GM12878 (cell line): ENCODE data around the gene SLC28A1. TPM values are rescaled to one million over a fixed set of nuclear protein-coding genes. Genes with fewer than 3 reads are reported as not detected.

Experiments
- ATAC-seq: fragments of 200-7000 bp; cut with Tn5 transposase; 3 replicates; pipeline ENCODE4 v1.9.1; 2020; ENCODE audit warnings: mild to moderate bottlenecking, moderate library complexity
- BruUV-seq: library from RNA; stranded (reverse); fragments of 400-500 nt; replicated peaks from 2 replicates; lab custom pipeline; 2021; lab: Mats Ljungman, UMichigan
- CTCF ChIA-PET: fragments of 300-600 bp; sonication (Branson Sonifier 250); formaldehyde crosslinking; extraction: SDS; loops from one replicate; lab custom pipeline; 2021; ENCODE audit warnings: inconsistent platforms; lab: Yijun Ruan, JAX
- POLR2A ChIA-PET: fragments of 350-600 bp; formaldehyde crosslinking; extraction: SDS; loops from one replicate; lab custom pipeline; 2021; ENCODE audit warnings: inconsistent platforms; lab: Charles Lee
- RAD21 ChIA-PET: fragments of 300-600 bp; sonication (Branson Sonifier 250); formaldehyde crosslinking; loops from one replicate; lab custom pipeline; 2023; ENCODE audit warnings: antibody characterized with exemption; ENCODE audit not compliant: unreplicated experiment; lab: Charles Lee
- SMC1A ChIA-PET: fragments of 300-600 bp; sonication (Branson Sonifier 250); formaldehyde crosslinking; loops from one replicate; lab custom pipeline; 2023; ENCODE audit not compliant: unreplicated experiment, uncharacterized antibody; lab: Charles Lee
- DNase-seq: peaks from one replicate; pipeline ENCODE4 v3.0.0-alpha.2; 2011; ENCODE audit warnings: low read depth, low spot score
- FAIRE-seq: peaks from 3 replicates; lab custom pipeline; 2011; peaks lifted over from hg19 to GRCh38; lab: Jason Lieb, UNC
- H2AFZ ChIP-seq: 2 replicates; pipeline ENCODE4 v1.6.0; 2011; ENCODE audit warnings: low read depth, low read length, control low read depth; ENCODE audit not compliant: control insufficient read depth
- H3K27ac ChIP-seq: 2 replicates; pipeline ENCODE4 v1.5.1; 2011; ENCODE audit warnings: control low read depth; ENCODE audit not compliant: control insufficient read depth, insufficient read depth
- H3K27me3 ChIP-seq, 2 experiments: replicated peaks in 1 of 2; 2 replicates each; pipeline versions ENCODE4 v1.6.0 to v1.6.1; 2011; ENCODE audit warnings: low read length in 1 of 2; ENCODE audit not compliant: control insufficient read depth in 2 of 2, insufficient read depth in 2 of 2
- H3K36me3 ChIP-seq, 2 experiments: 2 replicates each; pipeline ENCODE4 v1.5.1; 2011; ENCODE audit warnings: low read length in 1 of 2; ENCODE audit not compliant: control insufficient read depth in 2 of 2, insufficient read depth in 2 of 2
- H3K4me1 ChIP-seq: 2 replicates; pipeline ENCODE4 v1.6.1; 2011; ENCODE audit warnings: mild to moderate bottlenecking, low read length, moderate library complexity, mixed read lengths; ENCODE audit not compliant: control insufficient read depth, insufficient read depth
- H3K4me2 ChIP-seq: 2 replicates; pipeline ENCODE4 v1.6.0; 2011; ENCODE audit warnings: control low read depth; ENCODE audit not compliant: control insufficient read depth, insufficient read depth
- H3K4me3 ChIP-seq: fragments of 200-600 bp; sonication (generic); 2 replicates; pipeline ENCODE4 v1.5.1; 2016
- H3K79me2 ChIP-seq: 2 replicates; pipeline ENCODE4 v1.6.0; 2011; ENCODE audit warnings: low read length; ENCODE audit not compliant: control insufficient read depth, insufficient read depth
- H3K9ac ChIP-seq: 2 replicates; pipeline ENCODE4 v1.8.0; 2011; ENCODE audit warnings: low read length, control low read depth, mixed read lengths; ENCODE audit not compliant: control insufficient read depth, insufficient read depth
- H3K9me3 ChIP-seq: replicated peaks from 3 replicates; pipeline ENCODE4 v1.5.1; 2011; ENCODE audit warnings: mild to moderate bottlenecking, low read length; ENCODE audit not compliant: control insufficient read depth, insufficient read depth
- H4K20me1 ChIP-seq: 2 replicates; pipeline ENCODE4 v1.6.0; 2011; ENCODE audit not compliant: control insufficient read depth, insufficient read depth
- CBX3 ChIP-seq: fragments of 200-600 bp; sonication (generic); IDR thresholded peaks from 2 replicates; pipeline ENCODE4 v1.6.1; 2016; ENCODE audit warnings: low read depth, borderline replicate concordance
- GATAD2B ChIP-seq: fragments of 450-650 bp; conservative IDR thresholded peaks from 2 replicates; pipeline ENCODE4 v1.6.1; 2017; ENCODE audit warnings: low read depth, mild to moderate bottlenecking, moderate library complexity
- TCF7 ChIP-seq: IDR thresholded peaks from 2 replicates; pipeline ENCODE4 v1.6.1; 2014; ENCODE audit warnings: antibody characterized with exemption, borderline replicate concordance
- WGBS: methylation state at CpG from one replicate; pipeline ENCODE4 v1.1.6; 2016; ENCODE audit warnings: low lambda C conversion rate; ENCODE audit not compliant: insufficient replicate concordance, insufficient coverage; ENCODE audit errors: missing lambda C conversion rate; 5-methylcytosine and 5-hydroxymethylcytosine counted together
- in situ Hi-C: fragments of 300-500 bp; cut with MboI; formaldehyde crosslinking; loops from 9 replicates; pipeline ENCODE4 v1.14.3; 2018; ENCODE audit warnings: mixed read lengths
- intact Hi-C: fragments of 100-400 bp; cut with micrococcal nuclease; formaldehyde crosslinking; loops from one replicate; pipeline ENCODE4 v1.14.2; 2022; ENCODE audit not compliant: unreplicated experiment
- polyA plus RNA-seq, 11 experiments: library from polyadenylated mRNA; depleted of rRNA in 4 of 11; unstranded in 6 of 11; stranded (reverse) in 5 of 11; fragments of >200 nt; fragmentation: Nextera tagmentation in 4 of 11; fragmentation: Illumina TruSeq in 1 of 11; extraction: Ambion mirVana in 4 of 11; extraction: Trizol in 1 of 11; gene quantifications; 1 replicate in 1 of 11; 2 replicates in 10 of 11; pipeline versions ENCODE4 v1.2.1 to v1.2.3, GENCODE V29; 2011 to 2016; ENCODE audit warnings: inconsistent platforms in 2 of 11, missing spikeins in 2 of 11, low read depth in 1 of 11
- total RNA-seq, 4 experiments: library from RNA; depleted of rRNA in 3 of 4; stranded (reverse); fragments of >200 nt in 3 of 4; fragmentation: Illumina TruSeq in 1 of 4; extraction: Trizol in 1 of 4; gene quantifications; 2 replicates each; pipeline versions ENCODE4 v1.2.1 to v1.2.3, GENCODE V29; 2013 to 2021
- TF ChIP-seq, protein P1 (sequence below): IDR thresholded peaks from 2 replicates; pipeline ENCODE4 v1.6.1; 2011; ENCODE audit warnings: borderline replicate concordance, low read depth, mild to moderate bottlenecking, moderate library complexity, low read length; ENCODE audit not compliant: insufficient read depth, poor library complexity, severe bottlenecking
- TF ChIP-seq, protein P2 (sequence below), 3 experiments: IDR thresholded peaks in 2 of 3; conservative IDR thresholded peaks in 1 of 3; 2 replicates each; pipeline ENCODE4 v1.5.1; 2011; ENCODE audit warnings: low read depth in 3 of 3, low read length in 3 of 3, mild to moderate bottlenecking in 3 of 3, control low read depth in 2 of 3, moderate library complexity in 2 of 3, inconsistent platforms in 1 of 3, mixed read lengths in 1 of 3; ENCODE audit not compliant: control insufficient read depth in 2 of 3, insufficient read depth in 1 of 3; ENCODE audit errors: extremely low read depth in 1 of 3

Gene SLC28A1
- total and polyA plus RNA-seq, 10 of the 15 experiments (the other 5 are each of a cell fraction or from before 2014, with no cell fraction given): not detected

DNA sequence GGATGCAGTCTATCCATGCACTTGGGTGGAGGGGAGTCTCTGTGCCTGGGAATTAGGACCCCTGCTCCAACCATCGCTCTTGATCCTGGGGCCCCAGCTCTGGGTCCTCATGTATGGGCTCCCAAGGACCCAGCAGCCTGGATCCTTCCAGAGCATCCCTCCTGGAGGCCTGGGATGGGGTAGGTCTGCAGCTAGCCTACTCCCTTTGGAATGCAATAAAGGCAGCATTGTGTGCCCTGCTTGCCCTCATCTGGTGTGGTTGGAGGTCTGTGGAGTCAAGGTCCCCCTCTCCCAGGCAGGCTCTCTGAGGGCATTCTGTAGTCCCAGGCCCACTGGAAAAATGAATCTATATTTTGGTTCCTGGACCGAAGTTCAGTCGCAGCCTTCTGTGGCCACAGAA lies 15.0 kb upstream of the SLC28A1 start:
- 45% methylated on average over 3 of the region's 3 CpGs for WGBS
- no TSS peak for BruUV-seq
- no peak for ATAC-seq
- Histone ChIP-seq H3K27me3 (peaks cover 0 to 2% of the 10 kb centered on the region in 2 experiments; a peak in 3 of 4 replicates), H2AFZ (no peak overlapping the region), H3K79me2 (no peaks in the 10 kb centered on the region), H3K4me3 (no peak overlapping the region), H3K36me3 (no peaks in the 10 kb centered on the region), H3K4me2 (no peak overlapping the region), H3K27ac (no peak overlapping the region), H4K20me1 (no peaks in the 10 kb centered on the region), H3K4me1 (no peaks in the 10 kb centered on the region), H3K9me3 (no peaks in the 10 kb centered on the region), H3K9ac (no peak overlapping the region)
- intact Hi-C loops (no loop called here), in situ Hi-C loops (no loop called here)
- ChIA-PET RAD21 (no interaction called here), SMC1A (interaction anchor here (1.1 kb wide), 1 partner anchor 14 kb away, joined by 3 read pairs; no protein-coding TSS in a partner anchor), POLR2A (no interaction called here), CTCF (no interaction called here)
- TF ChIP-seq, protein P1, sequence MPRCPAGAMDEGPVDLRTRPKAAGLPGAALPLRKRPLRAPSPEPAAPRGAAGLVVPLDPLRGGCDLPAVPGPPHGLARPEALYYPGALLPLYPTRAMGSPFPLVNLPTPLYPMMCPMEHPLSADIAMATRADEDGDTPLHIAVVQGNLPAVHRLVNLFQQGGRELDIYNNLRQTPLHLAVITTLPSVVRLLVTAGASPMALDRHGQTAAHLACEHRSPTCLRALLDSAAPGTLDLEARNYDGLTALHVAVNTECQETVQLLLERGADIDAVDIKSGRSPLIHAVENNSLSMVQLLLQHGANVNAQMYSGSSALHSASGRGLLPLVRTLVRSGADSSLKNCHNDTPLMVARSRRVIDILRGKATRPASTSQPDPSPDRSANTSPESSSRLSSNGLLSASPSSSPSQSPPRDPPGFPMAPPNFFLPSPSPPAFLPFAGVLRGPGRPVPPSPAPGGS: no peak
- TF ChIP-seq GATAD2B: no peak
- TF ChIP-seq CBX3: no peak
- DNase-seq: no peak
- FAIRE-seq: no peak

DNA sequence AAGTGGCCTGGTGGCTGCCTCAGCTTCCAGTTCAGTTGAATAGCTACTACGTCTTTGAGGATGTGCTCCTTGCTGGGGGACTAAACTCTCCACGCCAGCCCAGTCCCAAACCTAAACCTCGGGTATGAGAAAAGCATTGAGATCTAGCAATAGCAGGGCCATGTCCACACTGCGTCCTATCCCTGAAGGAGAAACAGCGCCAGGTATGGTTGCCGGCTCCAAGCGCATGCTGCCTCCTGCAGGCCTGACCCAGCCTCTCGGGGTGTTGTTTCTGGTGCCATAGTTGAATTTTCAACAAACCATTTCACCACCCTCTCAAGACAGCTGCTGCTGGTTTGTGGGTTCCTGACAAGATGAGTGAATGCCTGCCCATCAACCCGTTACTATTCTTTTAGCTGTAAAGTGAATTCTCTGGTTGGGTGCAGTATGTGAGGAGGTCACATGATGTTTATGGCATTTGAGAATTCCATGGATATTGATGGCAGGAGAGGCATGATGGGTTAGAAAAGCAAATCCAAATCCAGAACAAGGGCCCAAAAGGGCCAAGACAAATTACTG lies 13.0 kb upstream of the SLC28A1 start:
- FAIRE-seq (no peak), ATAC-seq (no peak), DNase-seq (no peak)
- in situ Hi-C loops: no loop called here
- Histone ChIP-seq H3K9me3 (no peaks in the 10 kb centered on the region), H3K4me1 (no peaks in the 10 kb centered on the region), H3K4me2 (no peak overlapping the region), H3K27ac (no peak overlapping the region), H3K36me3 (no peaks in the 10 kb centered on the region), H3K27me3 (peaks cover 0 to 2% of the 10 kb centered on the region in 2 experiments; a peak in 3 of 4 replicates), H3K79me2 (no peaks in the 10 kb centered on the region), H4K20me1 (no peaks in the 10 kb centered on the region), H3K9ac (no peak overlapping the region), H2AFZ (no peak overlapping the region)
- BruUV-seq: no TSS peak
- ChIA-PET POLR2A (no interaction called here), SMC1A (interaction anchor here (1.4 kb wide), 1 partner anchor 9 kb away, joined by 3 read pairs; no protein-coding TSS in a partner anchor)
- WGBS: 55% methylated on average over 9 of the region's 9 CpGs
- no peak for TF ChIP-seq TCF7
- TF ChIP-seq, protein P2, sequence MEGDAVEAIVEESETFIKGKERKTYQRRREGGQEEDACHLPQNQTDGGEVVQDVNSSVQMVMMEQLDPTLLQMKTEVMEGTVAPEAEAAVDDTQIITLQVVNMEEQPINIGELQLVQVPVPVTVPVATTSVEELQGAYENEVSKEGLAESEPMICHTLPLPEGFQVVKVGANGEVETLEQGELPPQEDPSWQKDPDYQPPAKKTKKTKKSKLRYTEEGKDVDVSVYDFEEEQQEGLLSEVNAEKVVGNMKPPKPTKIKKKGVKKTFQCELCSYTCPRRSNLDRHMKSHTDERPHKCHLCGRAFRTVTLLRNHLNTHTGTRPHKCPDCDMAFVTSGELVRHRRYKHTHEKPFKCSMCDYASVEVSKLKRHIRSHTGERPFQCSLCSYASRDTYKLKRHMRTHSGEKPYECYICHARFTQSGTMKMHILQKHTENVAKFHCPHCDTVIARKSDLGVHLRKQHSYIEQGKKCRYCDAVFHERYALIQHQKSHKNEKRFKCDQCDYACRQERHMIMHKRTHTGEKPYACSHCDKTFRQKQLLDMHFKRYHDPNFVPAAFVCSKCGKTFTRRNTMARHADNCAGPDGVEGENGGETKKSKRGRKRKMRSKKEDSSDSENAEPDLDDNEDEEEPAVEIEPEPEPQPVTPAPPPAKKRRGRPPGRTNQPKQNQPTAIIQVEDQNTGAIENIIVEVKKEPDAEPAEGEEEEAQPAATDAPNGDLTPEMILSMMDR (IDR thresholded peaks at IDR 0.05 in 2 of 3, conservative IDR thresholded peaks at IDR 0.05 in 1 of 3; ENCODE audit: control insufficient read depth in 2 of 3, extremely low read depth in 1 of 3, insufficient read depth in 1 of 3, low read depth in 3 of 3, low read length in 3 of 3): 0 out of 6 replicates have a peak, but pooled peaks of 1 of the 3 experiments have one; percentile 11
- TF ChIP-seq, all 136 proteins: peak for 1
- ChIA-PET CTCF (interaction anchor here (0.9 to 1.7 kb wide), 3 partner anchors 9 to 284 kb away, joined by 4 to 5 read pairs (median 4); no protein-coding TSS in a partner anchor), RAD21 (no interaction called here)
- intact Hi-C loops: no loop called here
- H3K4me3 ChIP-seq: no peak overlapping the region
